K562 (cell line): ENCODE measurements around the gene ACADSB.

Experiments used
- ERF ChIP-seq: fragments of 450-650 bp; formaldehyde crosslinking; IDR thresholded peaks from 2 replicates; pipeline ENCODE4 v1.4.0; 2020; ENCODE audit warnings: mild to moderate bottlenecking, mixed read lengths
- IFI16 ChIP-seq: fragments of 250-450 bp; sonication (Bioruptor Pico); IDR thresholded peaks from 2 replicates; pipeline ENCODE4 v2.1.2; 2022; ENCODE audit warnings: mild to moderate bottlenecking, inconsistent platforms
- KAT8 ChIP-seq: fragments of 450-650 bp; IDR thresholded peaks from 2 replicates; pipeline ENCODE4 v1.6.1; 2016; ENCODE audit warnings: low read depth, mild to moderate bottlenecking
- SRSF3 ChIP-seq: fragments of 200-400 bp; formaldehyde crosslinking; IDR thresholded peaks from 2 replicates; pipeline ENCODE4 v1.6.1; 2016; ENCODE audit warnings: mild to moderate bottlenecking, low read length, moderate library complexity; ENCODE audit not compliant: insufficient read depth

DNA sequence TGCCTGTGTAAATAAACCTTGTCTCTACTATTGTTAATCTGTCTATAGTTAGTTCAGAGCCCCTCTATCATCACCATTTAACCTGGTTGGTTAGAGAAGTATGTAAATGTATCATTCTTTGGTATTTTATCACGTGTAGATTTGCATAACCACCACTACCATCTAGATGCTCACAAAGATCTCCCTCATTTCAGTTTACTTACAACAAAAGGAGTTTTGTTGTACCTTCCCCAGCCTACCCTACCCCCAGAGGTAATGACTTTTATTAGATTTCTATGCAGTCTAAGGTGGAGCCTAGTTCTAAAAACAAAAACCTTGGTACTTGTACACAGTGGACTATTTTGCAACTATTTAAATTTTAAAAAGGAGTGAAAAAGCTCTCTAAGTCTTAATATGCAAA, 17.5 kb downstream of the ACADSB start:
- TF ChIP-seq KAT8 (no peak), IFI16 (CRISPR knock-in tag) (no peak), SRSF3 (no peak), ERF (no peak)
